Measurements from ENCODE around the gene TLE3.

GRCh38 chr15:70017801-70018200, 79.9 kb downstream of the TLE3 start:
- TF ChIP-seq POLR2AphosphoS5 (IDR thresholded peaks at IDR 0.05; ENCODE audit: borderline replicate concordance, low read depth, low read length) = no peak
- TF ChIP-seq EZH2 (IDR thresholded peaks at IDR 0.05) = no peak
- no peak for TF ChIP-seq FOXP2 (optimal IDR thresholded peaks at IDR 0.05; ENCODE audit: control extremely low read depth, extremely low read length, insufficient read depth)

All from SK-N-MC (cell line).